GM12878 (cell line): ENCODE results near the gene LDLRAP1. TPM values are rescaled to one million over a fixed set of nuclear protein-coding genes. Genes with fewer than 3 reads are reported as not detected.

ENCODE experiments used
- ATAC-seq: fragments of 200-7000 bp; cut with Tn5 transposase; 3 replicates; pipeline ENCODE4 v1.9.1; 2020; ENCODE audit warnings: mild to moderate bottlenecking, moderate library complexity
- BruUV-seq: library from RNA; stranded (reverse); fragments of 400-500 nt; replicated peaks from 2 replicates; lab custom pipeline; 2021; lab: Mats Ljungman, UMichigan
- CTCF ChIA-PET: fragments of 300-600 bp; sonication (Branson Sonifier 250); formaldehyde crosslinking; extraction: SDS; loops from one replicate; lab custom pipeline; 2021; ENCODE audit warnings: inconsistent platforms; lab: Yijun Ruan, JAX
- POLR2A ChIA-PET: fragments of 350-600 bp; formaldehyde crosslinking; extraction: SDS; loops from one replicate; lab custom pipeline; 2021; ENCODE audit warnings: inconsistent platforms; lab: Charles Lee
- RAD21 ChIA-PET: fragments of 300-600 bp; sonication (Branson Sonifier 250); formaldehyde crosslinking; loops from one replicate; lab custom pipeline; 2023; ENCODE audit warnings: antibody characterized with exemption; ENCODE audit not compliant: unreplicated experiment; lab: Charles Lee
- SMC1A ChIA-PET: fragments of 300-600 bp; sonication (Branson Sonifier 250); formaldehyde crosslinking; loops from one replicate; lab custom pipeline; 2023; ENCODE audit not compliant: unreplicated experiment, uncharacterized antibody; lab: Charles Lee
- DNase-seq: peaks from one replicate; pipeline ENCODE4 v3.0.0-alpha.2; 2011; ENCODE audit warnings: low read depth, low spot score
- FAIRE-seq: peaks from 3 replicates; lab custom pipeline; 2011; peaks lifted over from hg19 to GRCh38; lab: Jason Lieb, UNC
- H2AFZ ChIP-seq: 2 replicates; pipeline ENCODE4 v1.6.0; 2011; ENCODE audit warnings: low read depth, low read length, control low read depth; ENCODE audit not compliant: control insufficient read depth
- H3K27ac ChIP-seq: 2 replicates; pipeline ENCODE4 v1.5.1; 2011; ENCODE audit warnings: control low read depth; ENCODE audit not compliant: control insufficient read depth, insufficient read depth
- H3K27me3 ChIP-seq, 2 experiments: replicated peaks in 1 of 2; 2 replicates each; pipeline versions ENCODE4 v1.6.0 to v1.6.1; 2011; ENCODE audit warnings: low read length in 1 of 2; ENCODE audit not compliant: control insufficient read depth in 2 of 2, insufficient read depth in 2 of 2
- H3K36me3 ChIP-seq, 2 experiments: 2 replicates each; pipeline ENCODE4 v1.5.1; 2011; ENCODE audit warnings: low read length in 1 of 2; ENCODE audit not compliant: control insufficient read depth in 2 of 2, insufficient read depth in 2 of 2
- H3K4me1 ChIP-seq: 2 replicates; pipeline ENCODE4 v1.6.1; 2011; ENCODE audit warnings: mild to moderate bottlenecking, low read length, moderate library complexity, mixed read lengths; ENCODE audit not compliant: control insufficient read depth, insufficient read depth
- H3K4me2 ChIP-seq: 2 replicates; pipeline ENCODE4 v1.6.0; 2011; ENCODE audit warnings: control low read depth; ENCODE audit not compliant: control insufficient read depth, insufficient read depth
- H3K4me3 ChIP-seq: fragments of 200-600 bp; sonication (generic); 2 replicates; pipeline ENCODE4 v1.5.1; 2016
- H3K79me2 ChIP-seq: 2 replicates; pipeline ENCODE4 v1.6.0; 2011; ENCODE audit warnings: low read length; ENCODE audit not compliant: control insufficient read depth, insufficient read depth
- H3K9ac ChIP-seq: 2 replicates; pipeline ENCODE4 v1.8.0; 2011; ENCODE audit warnings: low read length, control low read depth, mixed read lengths; ENCODE audit not compliant: control insufficient read depth, insufficient read depth
- H3K9me3 ChIP-seq: replicated peaks from 3 replicates; pipeline ENCODE4 v1.5.1; 2011; ENCODE audit warnings: mild to moderate bottlenecking, low read length; ENCODE audit not compliant: control insufficient read depth, insufficient read depth
- H4K20me1 ChIP-seq: 2 replicates; pipeline ENCODE4 v1.6.0; 2011; ENCODE audit not compliant: control insufficient read depth, insufficient read depth
- BACH1 ChIP-seq: fragments of 450-650 bp; IDR thresholded peaks from 2 replicates; pipeline ENCODE4 v1.6.1; 2017; ENCODE audit warnings: mild to moderate bottlenecking, borderline replicate concordance
- BHLHE40 ChIP-seq, 2 experiments: fragments of 450-650 bp in 1 of 2; IDR thresholded peaks; 2 replicates each; pipeline ENCODE4 v1.6.1; 2011 to 2017; ENCODE audit warnings: low read depth in 2 of 2, borderline replicate concordance in 1 of 2, improper control_type of control experiment in 1 of 2, low read length in 1 of 2, mild to moderate bottlenecking in 1 of 2
- GABPA ChIP-seq: IDR thresholded peaks from 2 replicates; pipeline ENCODE4 v1.6.1; 2014; ENCODE audit warnings: antibody characterized with exemption, low read depth, mild to moderate bottlenecking, inconsistent platforms
- HDAC2 ChIP-seq: fragments of 200-600 bp; sonication (generic); IDR thresholded peaks from 2 replicates; pipeline ENCODE4 v1.6.1; 2017
- MEF2A ChIP-seq: IDR thresholded peaks from 2 replicates; pipeline ENCODE4 v1.6.1; 2011; ENCODE audit warnings: low read depth, mild to moderate bottlenecking, low read length, moderate library complexity; ENCODE audit not compliant: insufficient read depth
- MXI1 ChIP-seq: fragments of 150-350 bp; IDR thresholded peaks from 2 replicates; pipeline ENCODE4 v1.6.1; 2011; ENCODE audit warnings: low read depth, mild to moderate bottlenecking, inconsistent platforms, low read length, improper control_type of control experiment
- NFYB ChIP-seq: IDR thresholded peaks from 2 replicates; pipeline ENCODE4 v1.6.1; 2011; ENCODE audit warnings: low read depth, mild to moderate bottlenecking, low read length, improper control_type of control experiment, moderate library complexity; ENCODE audit not compliant: insufficient read depth
- POLR2A ChIP-seq: IDR thresholded peaks from 2 replicates; pipeline ENCODE4 v1.6.1; 2011; ENCODE audit warnings: low read depth, mild to moderate bottlenecking, low read length
- POLR2AphosphoS5 ChIP-seq: IDR thresholded peaks from 2 replicates; pipeline ENCODE4 v1.6.1; 2011; ENCODE audit warnings: mild to moderate bottlenecking, low read length, inconsistent platforms
- RCOR1 ChIP-seq: conservative IDR thresholded peaks from 2 replicates; pipeline ENCODE4 v1.6.1; 2012; ENCODE audit warnings: low read depth, low read length, improper control_type of control experiment
- RUNX3 ChIP-seq: IDR thresholded peaks from 2 replicates; pipeline ENCODE4 v1.6.1; 2012; ENCODE audit warnings: low read length, inconsistent platforms
- SUZ12 ChIP-seq: fragments of 200-600 bp; sonication (generic); IDR thresholded peaks from one replicate; pipeline ENCODE4 v1.6.1; 2018; ENCODE audit warnings: antibody characterized with exemption, mild to moderate bottlenecking; ENCODE audit not compliant: unreplicated experiment
- WGBS: methylation state at CpG from one replicate; pipeline ENCODE4 v1.1.6; 2016; ENCODE audit warnings: low lambda C conversion rate; ENCODE audit not compliant: insufficient replicate concordance, insufficient coverage; ENCODE audit errors: missing lambda C conversion rate; 5-methylcytosine and 5-hydroxymethylcytosine counted together
- in situ Hi-C: fragments of 300-500 bp; cut with MboI; formaldehyde crosslinking; loops from 9 replicates; pipeline ENCODE4 v1.14.3; 2018; ENCODE audit warnings: mixed read lengths
- intact Hi-C: fragments of 100-400 bp; cut with micrococcal nuclease; formaldehyde crosslinking; loops from one replicate; pipeline ENCODE4 v1.14.2; 2022; ENCODE audit not compliant: unreplicated experiment
- polyA plus RNA-seq, 11 experiments: library from polyadenylated mRNA; depleted of rRNA in 4 of 11; unstranded in 6 of 11; stranded (reverse) in 5 of 11; fragments of >200 nt; fragmentation: Nextera tagmentation in 4 of 11; fragmentation: Illumina TruSeq in 1 of 11; extraction: Ambion mirVana in 4 of 11; extraction: Trizol in 1 of 11; gene quantifications; 1 replicate in 1 of 11; 2 replicates in 10 of 11; pipeline versions ENCODE4 v1.2.1 to v1.2.3, GENCODE V29; 2011 to 2016; ENCODE audit warnings: inconsistent platforms in 2 of 11, missing spikeins in 2 of 11, low read depth in 1 of 11
- total RNA-seq, 4 experiments: library from RNA; depleted of rRNA in 3 of 4; stranded (reverse); fragments of >200 nt in 3 of 4; fragmentation: Illumina TruSeq in 1 of 4; extraction: Trizol in 1 of 4; gene quantifications; 2 replicates each; pipeline versions ENCODE4 v1.2.1 to v1.2.3, GENCODE V29; 2013 to 2021
- TF ChIP-seq, protein P1 (sequence below): IDR thresholded peaks from 2 replicates; pipeline ENCODE4 v1.6.1; 2011; ENCODE audit warnings: borderline replicate concordance, low read depth, mild to moderate bottlenecking, moderate library complexity, mixed read lengths, low read length; ENCODE audit not compliant: insufficient read depth; ENCODE audit errors: extremely low read length
- TF ChIP-seq, protein P2 (sequence below): IDR thresholded peaks from 2 replicates; pipeline ENCODE4 v1.6.1; 2012; ENCODE audit warnings: low read length, inconsistent platforms

Gene LDLRAP1
- total and polyA plus RNA-seq, 10 of the 15 experiments (the other 5 are each of a cell fraction or from before 2014, with no cell fraction given) = 0.43 to 37.6 (median 22.0) TPM

DNA sequence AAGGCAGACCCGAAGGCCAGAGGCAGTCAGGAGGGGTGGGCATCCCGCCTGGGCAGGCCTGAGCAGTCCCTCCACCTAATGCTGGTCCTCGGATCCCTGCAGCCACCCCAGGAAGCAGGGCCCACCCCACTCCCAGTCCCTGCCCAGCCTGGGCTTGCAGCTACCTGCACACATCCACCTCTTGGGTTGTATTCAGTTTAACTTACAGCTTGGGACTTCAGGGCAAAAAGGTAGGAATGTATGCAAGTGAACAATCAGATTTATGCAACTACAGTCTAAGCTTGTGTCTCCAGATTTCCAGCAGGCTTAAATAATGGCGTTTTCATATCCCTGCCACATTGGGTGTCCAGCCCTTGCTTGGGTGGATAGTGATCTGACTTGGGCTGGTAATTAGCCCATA lies 17.4 kb downstream of the LDLRAP1 start:
- DNase-seq = no peak
- Histone ChIP-seq H3K27ac (no peak overlapping the region), H3K36me3 (peaks cover 0 to 15% of the 10 kb centered on the region in 2 experiments; a peak in 2 of 4 replicates), H3K27me3 (no peaks in the 10 kb centered on the region), H3K79me2 (no peaks in the 10 kb centered on the region)
- CTCF ChIA-PET = interaction anchor here (0.6 kb wide), 1 partner anchor 23 kb away, joined by 4 read pairs; no protein-coding TSS in a partner anchor
- TF ChIP-seq SUZ12 (no peak), NFYB (no peak), POLR2A (no peak), GABPA (no peak), HDAC2 (no peak), RUNX3 (no peak), RCOR1 (no peak), MEF2A (no peak), BACH1 (no peak), BHLHE40 (IDR thresholded peaks at IDR 0.05; ENCODE audit: borderline replicate concordance in 1 of 2, low read depth in 2 of 2, low read length in 1 of 2) (no peak), MXI1 (no peak), POLR2AphosphoS5 (no peak)
- TF ChIP-seq, protein P1, sequence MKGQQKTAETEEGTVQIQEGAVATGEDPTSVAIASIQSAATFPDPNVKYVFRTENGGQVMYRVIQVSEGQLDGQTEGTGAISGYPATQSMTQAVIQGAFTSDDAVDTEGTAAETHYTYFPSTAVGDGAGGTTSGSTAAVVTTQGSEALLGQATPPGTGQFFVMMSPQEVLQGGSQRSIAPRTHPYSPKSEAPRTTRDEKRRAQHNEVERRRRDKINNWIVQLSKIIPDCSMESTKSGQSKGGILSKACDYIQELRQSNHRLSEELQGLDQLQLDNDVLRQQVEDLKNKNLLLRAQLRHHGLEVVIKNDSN = no peak
- TF ChIP-seq, protein P2, sequence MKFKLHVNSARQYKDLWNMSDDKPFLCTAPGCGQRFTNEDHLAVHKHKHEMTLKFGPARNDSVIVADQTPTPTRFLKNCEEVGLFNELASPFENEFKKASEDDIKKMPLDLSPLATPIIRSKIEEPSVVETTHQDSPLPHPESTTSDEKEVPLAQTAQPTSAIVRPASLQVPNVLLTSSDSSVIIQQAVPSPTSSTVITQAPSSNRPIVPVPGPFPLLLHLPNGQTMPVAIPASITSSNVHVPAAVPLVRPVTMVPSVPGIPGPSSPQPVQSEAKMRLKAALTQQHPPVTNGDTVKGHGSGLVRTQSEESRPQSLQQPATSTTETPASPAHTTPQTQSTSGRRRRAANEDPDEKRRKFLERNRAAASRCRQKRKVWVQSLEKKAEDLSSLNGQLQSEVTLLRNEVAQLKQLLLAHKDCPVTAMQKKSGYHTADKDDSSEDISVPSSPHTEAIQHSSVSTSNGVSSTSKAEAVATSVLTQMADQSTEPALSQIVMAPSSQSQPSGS = no peak
- TF ChIP-seq, all 136 proteins: peak for 0
- ChIA-PET RAD21 (interaction anchor here (1.0 kb wide), 1 partner anchor 10 kb away, joined by 3 read pairs; no protein-coding TSS in a partner anchor), POLR2A (no interaction called here), SMC1A (no interaction called here)
- Histone ChIP-seq H3K9ac (no peak overlapping the region), H2AFZ (no peak overlapping the region), H3K4me3 (no peak overlapping the region), H4K20me1 (0 out of 2 replicates have a peak, but pooled peaks cover 3% of the 10 kb centered on the region), H3K4me1 (peaks cover 29% of the 10 kb centered on the region), H3K9me3 (no peaks in the 10 kb centered on the region), H3K4me2 (no peak overlapping the region)
- 99% methylated on average over 4 of the region's 4 CpGs for WGBS
- in situ Hi-C loops = no loop called here
- BruUV-seq = no TSS peak
- no peak for FAIRE-seq
- intact Hi-C loops = no loop called here
- no peak for ATAC-seq
